Neuronal stem cell (in vitro differentiated cells): Measurements from ENCODE around the gene GPR156.

Experiments
- DNase-seq: peaks from one replicate; pipeline ENCODE4 v3.0.0-alpha.2; 2013; ENCODE audit warnings: low spot score
- H2AFZ ChIP-seq: one replicate; pipeline ENCODE4 v1.6.1; 2013; ENCODE audit warnings: mild to moderate bottlenecking, low read length, inconsistent platforms
- H2AK5ac ChIP-seq: 2 replicates; pipeline ENCODE4 v1.6.1; 2013; ENCODE audit warnings: low read depth, mild to moderate bottlenecking, inconsistent platforms, low read length, moderate library complexity, mixed read lengths
- H2BK120ac ChIP-seq: 2 replicates; pipeline ENCODE4 v1.6.1; 2013; ENCODE audit warnings: low read depth, mild to moderate bottlenecking, inconsistent platforms, low read length, moderate library complexity, mixed read lengths
- H2BK12ac ChIP-seq: one replicate; pipeline ENCODE4 v1.6.1; 2013; ENCODE audit warnings: low read length, inconsistent platforms
- H2BK15ac ChIP-seq: 2 replicates; pipeline ENCODE4 v1.6.1; 2013; ENCODE audit warnings: mild to moderate bottlenecking, low read length, inconsistent platforms, mixed read lengths
- H2BK5ac ChIP-seq: one replicate; pipeline ENCODE4 v1.6.1; 2013; ENCODE audit warnings: inconsistent platforms, mild to moderate bottlenecking, low read length, moderate library complexity
- H3K14ac ChIP-seq: one replicate; pipeline ENCODE4 v1.6.1; 2013; ENCODE audit warnings: low read length, inconsistent platforms
- H3K18ac ChIP-seq: 2 replicates; pipeline ENCODE4 v1.6.1; 2013; ENCODE audit warnings: low read length, inconsistent platforms
- H3K23ac ChIP-seq: 2 replicates; pipeline ENCODE4 v1.6.1; 2013; ENCODE audit warnings: low read depth, mild to moderate bottlenecking, mixed read lengths, low read length, inconsistent platforms; ENCODE audit not compliant: poor library complexity
- H3K27ac ChIP-seq: replicated peaks from 3 replicates; pipeline ENCODE4 v1.5.1; 2013; ENCODE audit warnings: low read length, inconsistent platforms
- H3K27me3 ChIP-seq, 3 experiments: 2 replicates each; pipeline ENCODE4 v1.6.1; 2013; ENCODE audit warnings: low read length in 3 of 3, mild to moderate bottlenecking in 2 of 3, inconsistent platforms in 1 of 3, low read depth in 1 of 3, mixed read lengths in 1 of 3, moderate library complexity in 1 of 3; ENCODE audit not compliant: control insufficient read depth in 3 of 3, insufficient read depth in 3 of 3
- H3K36me3 ChIP-seq, 2 donors: replicated peaks in 1 of 2; 2 replicates each; pipeline ENCODE4 v1.6.1; 2013; ENCODE audit warnings: low read length in 2 of 2; ENCODE audit not compliant: control insufficient read depth in 2 of 2, insufficient read depth in 2 of 2
- H3K4ac ChIP-seq: 2 replicates; pipeline ENCODE4 v1.6.1; 2013; ENCODE audit warnings: inconsistent platforms, mild to moderate bottlenecking, low read length, moderate library complexity
- H3K4me1 ChIP-seq, 2 donors: 1 replicate in 1 of 2; 2 replicates in 1 of 2; pipeline ENCODE4 v1.6.1; 2013; ENCODE audit warnings: low read length in 2 of 2, low read depth in 1 of 2; ENCODE audit not compliant: control insufficient read depth in 2 of 2, insufficient read depth in 1 of 2
- H3K4me2 ChIP-seq: one replicate; pipeline ENCODE4 v1.6.1; 2013; ENCODE audit warnings: mild to moderate bottlenecking, low read length, inconsistent platforms; ENCODE audit not compliant: insufficient read depth, poor library complexity, severe bottlenecking
- H3K4me3 ChIP-seq, 2 donors: 2 replicates each; pipeline ENCODE4 v1.5.1; 2013; ENCODE audit warnings: low read length in 2 of 2, mild to moderate bottlenecking in 2 of 2, inconsistent platforms in 1 of 2, moderate library complexity in 1 of 2
- H3K79me1 ChIP-seq: one replicate; pipeline ENCODE4 v1.6.1; 2013; ENCODE audit warnings: low read depth, mild to moderate bottlenecking, inconsistent platforms, low read length, moderate library complexity
- H3K9ac ChIP-seq: one replicate; pipeline ENCODE4 v1.6.1; 2013; ENCODE audit warnings: mild to moderate bottlenecking, low read depth, low read length, inconsistent platforms; ENCODE audit not compliant: poor library complexity
- H3K9me3 ChIP-seq, 2 donors: replicated peaks in 1 of 2; 2 replicates each; pipeline versions ENCODE3 to v1.6.1; 2013; ENCODE audit warnings: low read length in 2 of 2, mild to moderate bottlenecking in 2 of 2, inconsistent platforms in 1 of 2, low read depth in 1 of 2, mixed read lengths in 1 of 2, moderate library complexity in 1 of 2; ENCODE audit not compliant: control insufficient read depth in 2 of 2, insufficient read depth in 1 of 2
- H4K8ac ChIP-seq: one replicate; pipeline ENCODE4 v1.6.1; 2013; ENCODE audit warnings: low read depth, mild to moderate bottlenecking, inconsistent platforms, low read length, moderate library complexity
- H4K91ac ChIP-seq: one replicate; pipeline ENCODE4 v1.6.1; 2013; ENCODE audit warnings: low read length, low read depth, mild to moderate bottlenecking, inconsistent platforms; ENCODE audit not compliant: poor library complexity
- WGBS, 2 donors: extraction: QIAGEN DNeasy Blood & Tissue Kit; methylation state at CpG; one replicate each; pipeline ENCODE4 v1.1.7; 2013; ENCODE audit warnings: missing lambda C conversion rate in 2 of 2, mixed read lengths in 1 of 2; ENCODE audit not compliant: insufficient read length in 2 of 2, insufficient replicate concordance in 1 of 2; ENCODE audit errors: extremely low coverage in 2 of 2; 5-methylcytosine and 5-hydroxymethylcytosine counted together

The GPR156 gene

GRCh38 chr3:120163816-120164215 is 121.2 kb downstream of the GPR156 start:
- Histone ChIP-seq H3K9ac (no peak overlapping the region), H3K36me3 (no peaks in the 10 kb centered on the region), H2BK120ac (no peak overlapping the region), H3K27ac (no peak overlapping the region), H2BK12ac (no peak overlapping the region), H3K79me1 (no peaks in the 10 kb centered on the region), H3K4me1 (no peaks in the 10 kb centered on the region), H3K9me3 (no peaks in the 10 kb centered on the region), H4K8ac (no peak overlapping the region), H3K18ac (no peak overlapping the region), H3K4ac (no peak overlapping the region), H4K91ac (no peak overlapping the region), H2BK15ac (no peak overlapping the region), H3K4me2 (no peak overlapping the region), H2AFZ (no peak overlapping the region), H2BK5ac (no peak overlapping the region), H3K23ac (no peak overlapping the region), H2AK5ac (no peak overlapping the region), H3K14ac (no peak overlapping the region), H3K4me3 (no peak overlapping the region), H3K27me3 (no peaks in the 10 kb centered on the region)
- DNase-seq: no peak

- DNase-seq: no peak
- Histone ChIP-seq H2AK5ac (no peak overlapping the region), H4K91ac (no peak overlapping the region), H3K18ac (no peak overlapping the region), H3K36me3 (no peaks in the 10 kb centered on the region), H3K9me3 (no peaks in the 10 kb centered on the region), H3K23ac (no peak overlapping the region), H3K79me1 (no peaks in the 10 kb centered on the region), H3K4me2 (no peak overlapping the region), H4K8ac (no peak overlapping the region), H2BK12ac (no peak overlapping the region), H3K4me3 (no peak overlapping the region), H3K4me1 (no peaks in the 10 kb centered on the region), H3K4ac (no peak overlapping the region), H2BK120ac (no peak overlapping the region), H3K14ac (no peak overlapping the region), H2BK5ac (no peak overlapping the region), H3K27me3 (no peaks in the 10 kb centered on the region), H2AFZ (no peak overlapping the region), H2BK15ac (no peak overlapping the region), H3K9ac (no peak overlapping the region), H3K27ac (no peak overlapping the region)
- no CpG with 5 or more reads among the region's 4 CpGs for WGBS, 2 donors
Measured at GRCh38 chr3:120163026-120163425, 122.0 kb downstream of the GPR156 start.

GRCh38 chr3:120162400-120162799 is 122.6 kb downstream of the GPR156 start:
- no peak overlapping the region for H2BK5ac ChIP-seq
- H2BK120ac ChIP-seq: no peak overlapping the region
- no peak overlapping the region for H2BK15ac ChIP-seq
- no peaks in the 10 kb centered on the region for H3K79me1 ChIP-seq
- H3K23ac ChIP-seq: no peak overlapping the region
- H3K14ac ChIP-seq: no peak overlapping the region
- no peak overlapping the region for H3K4me3 ChIP-seq
- H2AFZ ChIP-seq: no peak overlapping the region
- no peaks in the 10 kb centered on the region for H3K36me3 ChIP-seq
- H3K27me3 ChIP-seq: no peaks in the 10 kb centered on the region
- H4K91ac ChIP-seq: no peak overlapping the region
- H3K4ac ChIP-seq: no peak overlapping the region
- no peak overlapping the region for H3K18ac ChIP-seq
- no peak overlapping the region for H3K27ac ChIP-seq
- no peak overlapping the region for H3K4me2 ChIP-seq
- no peak overlapping the region for H3K9ac ChIP-seq
- no peak overlapping the region for H4K8ac ChIP-seq
- no peak overlapping the region for H2AK5ac ChIP-seq
- no peaks in the 10 kb centered on the region for H3K4me1 ChIP-seq
- DNase-seq: no peak
- H2BK12ac ChIP-seq: no peak overlapping the region
- no peaks in the 10 kb centered on the region for H3K9me3 ChIP-seq

- no peak overlapping the region for H2BK12ac ChIP-seq
- H3K27me3 ChIP-seq: no peaks in the 10 kb centered on the region
- H4K91ac ChIP-seq: no peak overlapping the region
- no peak overlapping the region for H2AFZ ChIP-seq
- no peaks in the 10 kb centered on the region for H3K4me1 ChIP-seq
- H3K4ac ChIP-seq: no peak overlapping the region
- no peak overlapping the region for H3K4me2 ChIP-seq
- H3K14ac ChIP-seq: no peak overlapping the region
- no peak overlapping the region for H3K27ac ChIP-seq
- H3K79me1 ChIP-seq: no peaks in the 10 kb centered on the region
- H2BK15ac ChIP-seq: no peak overlapping the region
- no peak overlapping the region for H3K23ac ChIP-seq
- no peak overlapping the region for H2BK5ac ChIP-seq
- H2BK120ac ChIP-seq: no peak overlapping the region
- H3K4me3 ChIP-seq: no peak overlapping the region
- no peak overlapping the region for H4K8ac ChIP-seq
- no peak for DNase-seq
- H3K18ac ChIP-seq: no peak overlapping the region
- no peak overlapping the region for H3K9ac ChIP-seq
- no CpG with 5 or more reads among the region's 3 CpGs for WGBS, 2 donors
- H2AK5ac ChIP-seq: no peak overlapping the region
- H3K36me3 ChIP-seq: no peaks in the 10 kb centered on the region
- H3K9me3 ChIP-seq: no peaks in the 10 kb centered on the region
Measured at GRCh38 chr3:120161902-120162301, 123.1 kb downstream of the GPR156 start.
